Left colon (tissue), 2 donors: ENCODE measurements around the gene EXOC7. TPM values are rescaled to one million over a fixed set of nuclear protein-coding genes. Genes with fewer than 3 reads are reported as not detected.

Source experiments
- ATAC-seq: fragments of 200-7000 bp; cut with Tn5 transposase; one replicate; pipeline ENCODE4 v1.9.1; 2020; ENCODE audit warnings: mild to moderate bottlenecking, moderate library complexity
- DNase-seq, 2 donors: peaks; one replicate each; pipeline ENCODE4 v3.0.0-alpha.2; 2020
- intact Hi-C, 2 donors: fragments of 100-400 bp; cut with DNase I in 1 of 2; cut with micrococcal nuclease in 1 of 2; formaldehyde crosslinking; loops; one replicate each; pipeline versions ENCODE4 v1.11.2 to v1.14.0; 2022; cut with DNase I, micrococcal nuclease
- total RNA-seq, 2 donors: library from RNA; stranded (reverse); fragmentation: NEBNext Ultra II Directional; extraction: Animal tissue kit (Norgen Biotek cat#: 25700); gene quantifications; one replicate each; pipeline ENCODE4 v1.2.1, GENCODE V29; 2021
- donor health status: DM: no; HTN: no; CAD: no.
- donor health status: DM: yes; HTN: yes; CAD: no.

Gene EXOC7
- total RNA-seq, 2 donors from 2014 or later = 100 to 102 TPM

DNA sequence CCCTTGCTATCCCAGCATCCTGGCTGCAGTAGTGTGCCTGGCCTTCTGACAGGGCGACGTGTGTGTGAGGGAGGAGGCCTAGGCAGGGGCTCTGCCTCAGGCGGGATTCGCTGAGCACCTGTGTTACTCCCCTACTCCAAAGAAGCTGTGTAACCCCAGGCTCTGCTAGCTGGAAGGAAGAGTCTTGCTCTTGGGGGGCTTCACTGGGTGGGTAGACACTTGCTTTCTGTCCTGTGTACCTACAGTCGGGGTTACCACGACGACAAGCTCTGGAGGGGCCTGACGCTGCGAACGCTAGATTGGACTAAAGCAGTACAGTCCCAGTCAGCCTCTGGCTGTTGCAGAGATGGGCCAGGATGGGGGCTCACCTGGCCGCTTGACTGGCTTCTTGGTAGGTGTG, 9.5 kb downstream of the EXOC7 start:
- intact Hi-C loops = no loop called here
- DNase-seq = peak in 1 of 2 donors; percentile 11
- no peak for ATAC-seq

DNA sequence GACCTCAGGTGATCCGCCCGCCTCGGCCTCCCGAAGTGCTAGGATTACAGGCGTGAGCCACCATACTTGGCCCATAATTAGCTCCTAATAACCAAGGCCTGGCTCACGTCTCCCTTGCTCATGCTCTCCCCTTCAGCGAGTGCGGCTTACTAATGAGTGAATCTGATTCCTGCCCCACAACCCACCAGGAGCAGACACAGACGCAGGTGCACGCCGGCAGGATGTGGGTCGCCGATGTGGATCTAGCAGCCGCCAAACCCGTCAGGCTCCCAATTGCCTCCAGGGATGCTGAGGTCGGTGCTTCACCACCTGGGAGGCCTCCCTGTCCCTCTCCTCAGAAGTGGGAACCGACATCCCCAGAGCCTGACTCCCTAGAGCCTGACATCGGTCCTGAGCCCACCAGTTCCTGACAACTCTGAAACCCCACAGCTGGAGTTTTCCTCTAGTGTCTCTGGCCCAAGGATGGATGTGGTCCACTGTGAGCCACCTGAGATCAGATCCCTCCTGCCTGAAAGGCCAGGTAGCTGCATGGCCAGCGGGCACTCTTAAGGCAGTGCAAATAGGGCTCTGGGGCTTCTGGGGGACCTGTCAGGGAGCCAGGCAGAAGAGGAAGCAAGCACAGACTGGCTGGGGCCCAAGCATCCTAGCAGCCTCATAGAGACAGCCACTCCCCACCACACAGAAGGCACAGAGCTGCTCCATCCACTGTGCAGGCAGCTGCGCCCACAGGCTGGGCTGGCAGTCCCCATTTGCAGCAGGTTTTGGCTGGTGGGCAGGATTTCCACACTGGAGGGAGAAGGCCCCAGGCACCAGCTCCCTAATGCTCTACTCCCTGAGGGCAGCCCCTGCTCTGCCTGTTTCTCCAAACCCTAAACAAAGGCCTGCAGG, 10.8 kb downstream of the EXOC7 start:
- ATAC-seq (no peak), DNase-seq (no peak)
- intact Hi-C loops = no loop called here

DNA sequence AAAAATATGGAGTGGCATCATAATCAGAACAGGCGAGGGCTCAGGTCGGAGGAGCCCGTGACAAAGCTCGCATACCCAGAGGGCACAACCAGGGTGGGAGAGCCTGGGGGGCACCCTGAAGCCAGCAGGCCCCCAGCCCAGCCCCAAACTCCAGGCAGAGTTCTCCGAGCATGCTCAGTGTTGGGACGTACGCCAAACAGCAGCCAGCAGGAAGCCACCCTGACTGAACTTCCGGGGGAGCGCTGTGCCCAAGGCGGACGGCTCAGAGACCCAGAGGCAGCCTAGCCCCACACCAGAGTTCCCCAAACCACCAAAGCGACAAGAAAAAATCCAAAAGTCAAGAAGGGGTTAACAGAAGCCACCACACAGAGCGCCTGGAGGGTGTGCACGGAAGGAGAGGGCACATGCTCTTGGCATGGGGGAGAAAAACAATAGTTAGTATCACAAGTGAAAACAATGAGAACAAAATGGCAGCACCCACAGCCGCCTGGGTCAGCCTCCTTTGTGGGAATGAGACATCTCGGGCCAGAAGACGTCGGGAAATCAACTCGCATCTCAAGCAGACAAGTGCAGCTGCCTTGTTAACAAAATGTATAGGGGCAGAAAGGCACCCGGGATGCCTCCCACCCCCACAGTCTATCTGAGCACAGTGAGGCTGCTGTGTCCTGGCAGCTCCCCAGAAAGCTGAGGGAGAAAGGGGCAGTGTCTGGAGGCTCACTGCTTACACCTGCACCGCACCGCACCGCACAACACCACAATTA, 11.9 kb downstream of the EXOC7 start:
- intact Hi-C loops = no loop called here
- DNase-seq (no peak), ATAC-seq (no peak)

DNA sequence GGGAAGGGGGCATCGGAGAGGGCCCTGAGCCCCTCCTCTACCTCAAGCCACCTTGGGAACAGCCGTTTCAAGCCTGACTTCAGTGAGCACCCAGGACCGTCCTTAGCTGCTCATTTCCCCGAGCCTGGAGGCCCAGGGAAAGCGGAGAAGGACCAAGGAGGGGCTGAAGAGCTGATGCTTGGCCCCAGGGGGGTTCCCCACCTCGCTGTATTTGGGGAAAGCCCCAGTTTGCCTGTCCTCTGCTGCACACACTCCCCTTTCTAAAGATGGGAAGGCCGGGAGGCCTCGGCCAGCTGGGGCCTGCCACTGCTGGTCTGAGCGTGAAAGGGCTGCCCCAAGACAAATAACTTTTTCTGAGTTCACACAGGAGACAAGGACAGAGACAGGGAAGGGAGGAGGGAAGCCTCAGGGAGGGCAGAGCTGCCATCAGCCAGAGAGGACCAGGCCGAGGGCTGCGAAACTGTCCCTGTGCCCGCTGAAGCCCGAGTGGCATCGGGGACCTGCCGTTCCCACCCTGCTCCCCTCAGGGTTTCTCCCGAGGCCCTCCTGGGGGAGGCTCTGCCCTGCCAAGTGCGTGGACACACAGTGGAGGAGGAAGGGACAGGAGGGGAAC, 13.0 kb downstream of the EXOC7 start:
- no peak for ATAC-seq
- intact Hi-C loops = no loop called here
- DNase-seq = no peak

DNA sequence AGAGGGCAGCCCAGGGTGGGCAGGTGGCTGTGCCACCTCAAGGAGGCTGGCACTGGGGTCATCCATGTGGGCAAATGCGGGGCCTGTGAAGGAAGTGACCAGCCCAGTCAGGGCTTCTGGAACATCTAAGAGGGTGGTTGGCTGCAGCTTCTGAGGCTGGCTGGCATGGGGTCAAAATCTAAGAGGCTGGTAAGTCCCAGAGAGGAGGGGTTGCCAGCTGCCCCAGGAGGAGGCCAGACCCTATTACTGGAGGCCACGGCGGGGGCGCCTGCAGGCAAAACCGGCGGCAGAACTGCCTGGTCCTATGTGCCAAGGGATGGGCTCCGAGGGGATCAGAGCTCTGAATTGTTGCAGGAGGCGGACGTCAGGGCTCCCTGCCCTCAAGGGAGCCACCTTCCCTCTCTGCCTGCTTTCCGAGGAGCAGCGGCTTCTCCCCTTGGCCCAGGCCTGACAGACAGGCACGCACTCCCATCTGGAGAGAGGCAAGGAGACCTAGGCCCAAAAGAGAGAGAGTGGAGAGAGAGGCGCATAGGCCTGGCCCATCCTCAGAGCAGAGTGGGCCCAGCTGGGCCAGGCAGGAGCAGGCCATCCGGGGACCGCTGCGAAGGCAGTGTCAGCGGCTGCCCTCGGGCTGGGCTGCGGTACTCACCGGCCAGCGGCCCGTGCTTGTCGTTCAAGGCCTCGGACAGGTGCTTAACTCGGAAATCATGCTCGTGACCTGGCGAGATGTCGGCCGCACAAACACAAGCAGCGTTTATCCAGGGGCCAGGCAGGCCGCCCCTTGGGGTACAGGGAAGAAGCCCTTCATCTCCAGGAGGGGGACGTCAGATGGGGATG, 13.7 kb downstream of the EXOC7 start:
- ATAC-seq (no peak), DNase-seq (no peak)
- intact Hi-C loops = no loop called here

DNA sequence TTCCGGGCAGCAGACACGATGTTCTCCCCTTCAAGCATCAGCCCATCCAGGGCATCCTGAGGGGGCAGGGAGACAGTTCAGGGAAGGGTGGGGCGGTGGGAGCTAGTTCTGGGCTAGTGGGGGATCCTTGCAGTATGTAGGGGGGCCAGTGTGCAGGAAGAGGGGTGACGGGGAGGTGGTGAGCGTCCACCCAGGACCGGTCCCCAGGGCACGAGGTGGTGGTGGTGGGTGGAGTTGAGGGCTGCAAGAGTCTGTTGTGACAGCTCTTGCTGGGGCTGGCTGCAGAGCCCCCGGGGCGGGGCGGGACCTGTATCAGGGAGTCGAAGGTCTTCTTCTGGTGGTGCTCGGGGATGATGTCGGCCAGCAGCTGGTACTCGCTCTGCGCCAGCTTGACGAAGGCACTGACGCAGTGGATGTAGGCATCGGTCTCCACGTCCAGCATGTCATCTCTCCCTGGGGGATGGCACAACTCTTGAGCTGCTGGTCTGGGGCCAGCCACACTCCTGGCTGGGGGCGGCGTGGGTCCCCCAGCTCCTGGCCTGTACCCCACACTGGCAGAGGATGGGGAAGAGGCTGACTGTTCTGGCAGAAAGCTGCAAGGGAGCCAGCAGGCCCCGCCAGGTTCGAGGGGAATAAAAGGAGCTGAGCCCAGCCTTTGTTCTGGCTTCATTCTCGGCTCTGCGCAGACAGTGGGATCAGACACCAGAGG, 14.6 kb downstream of the EXOC7 start:
- intact Hi-C loops = no loop called here
- DNase-seq (no peak), ATAC-seq (no peak)

DNA sequence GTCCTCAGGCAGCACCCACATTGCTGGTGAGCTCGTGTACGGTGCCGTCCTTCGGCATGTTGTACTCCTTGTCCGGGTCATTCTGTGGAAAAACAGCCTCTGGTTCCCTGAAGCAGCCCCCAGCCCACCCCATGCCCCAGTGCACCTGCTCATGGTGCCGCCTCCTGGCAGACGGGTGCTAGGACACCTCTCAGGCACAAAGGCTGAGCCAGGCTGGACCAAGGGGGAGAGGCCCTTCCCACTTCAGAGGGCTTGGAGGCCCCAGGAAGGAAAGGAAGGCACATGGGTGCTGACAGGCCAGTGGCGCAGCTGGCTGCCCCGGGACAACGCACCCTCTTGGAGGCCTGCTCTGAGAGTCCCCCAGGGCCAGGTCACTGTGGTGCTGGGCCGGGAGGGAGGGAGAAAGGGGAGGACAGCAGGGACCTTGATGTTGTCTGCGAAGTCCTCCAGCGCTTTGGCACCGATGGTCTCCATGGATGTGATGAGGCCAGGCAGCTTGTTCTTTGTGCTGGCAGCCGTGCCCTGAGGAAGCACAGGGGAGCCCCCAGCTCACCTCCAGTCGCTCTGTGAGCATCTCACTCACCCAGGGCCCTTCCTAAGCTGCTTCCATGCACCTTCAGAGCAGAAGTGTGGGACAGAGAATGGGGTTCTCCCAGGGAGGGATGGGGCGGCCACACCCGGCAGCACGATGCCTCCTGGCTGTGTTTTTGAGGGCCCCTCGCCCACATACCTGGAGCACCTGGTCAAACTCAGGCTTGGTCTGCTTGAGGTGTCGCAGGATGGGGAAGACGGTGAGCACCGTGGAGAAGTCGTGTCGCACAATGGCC, 15.3 kb downstream of the EXOC7 start:
- ATAC-seq (no peak), DNase-seq (no peak)
- intact Hi-C loops = no loop called here

DNA sequence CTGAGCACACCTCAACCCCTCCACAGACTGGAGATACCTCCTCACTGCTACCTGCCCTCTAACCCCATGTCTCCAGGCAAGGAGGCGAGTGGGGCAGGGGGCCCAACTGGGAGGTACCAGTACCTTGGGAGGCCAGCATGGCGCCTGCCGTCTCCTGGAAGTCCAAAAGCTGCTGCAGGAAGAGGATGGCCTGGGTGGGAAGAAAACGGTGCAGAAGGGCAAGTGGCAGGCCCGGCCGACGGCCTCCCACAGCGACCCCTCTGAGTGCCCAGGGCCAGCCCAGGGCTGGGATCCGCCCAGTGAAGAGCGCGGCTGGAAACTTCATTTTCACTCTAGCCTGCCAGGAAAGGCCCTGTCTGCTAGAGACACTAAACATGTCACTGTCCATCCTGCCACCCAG, 16.1 kb downstream of the EXOC7 start:
- intact Hi-C loops = no loop called here
- no peak for DNase-seq
- no peak for ATAC-seq

DNA sequence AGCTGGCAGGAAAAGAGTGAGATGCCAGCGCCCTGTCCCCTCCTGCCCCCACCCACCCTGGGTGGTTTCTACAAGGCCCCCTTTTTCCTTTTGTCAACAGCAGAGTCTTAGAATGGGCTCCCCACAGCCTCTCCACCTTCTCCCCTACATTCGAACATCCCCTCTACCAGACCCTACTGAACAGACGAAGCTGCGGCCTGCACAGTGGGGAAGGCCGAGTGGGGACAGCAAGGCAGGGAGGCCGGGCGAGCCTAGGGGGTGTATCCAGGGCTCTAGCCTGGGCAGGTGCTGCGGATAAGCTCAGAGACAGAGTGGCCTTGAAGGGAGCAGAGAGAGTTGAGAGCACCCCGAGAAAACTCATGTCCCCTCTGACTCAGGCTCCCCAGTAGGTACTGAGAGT, 17.2 kb downstream of the EXOC7 start:
- intact Hi-C loops = no loop called here
- ATAC-seq (no peak), DNase-seq (no peak)

DNA sequence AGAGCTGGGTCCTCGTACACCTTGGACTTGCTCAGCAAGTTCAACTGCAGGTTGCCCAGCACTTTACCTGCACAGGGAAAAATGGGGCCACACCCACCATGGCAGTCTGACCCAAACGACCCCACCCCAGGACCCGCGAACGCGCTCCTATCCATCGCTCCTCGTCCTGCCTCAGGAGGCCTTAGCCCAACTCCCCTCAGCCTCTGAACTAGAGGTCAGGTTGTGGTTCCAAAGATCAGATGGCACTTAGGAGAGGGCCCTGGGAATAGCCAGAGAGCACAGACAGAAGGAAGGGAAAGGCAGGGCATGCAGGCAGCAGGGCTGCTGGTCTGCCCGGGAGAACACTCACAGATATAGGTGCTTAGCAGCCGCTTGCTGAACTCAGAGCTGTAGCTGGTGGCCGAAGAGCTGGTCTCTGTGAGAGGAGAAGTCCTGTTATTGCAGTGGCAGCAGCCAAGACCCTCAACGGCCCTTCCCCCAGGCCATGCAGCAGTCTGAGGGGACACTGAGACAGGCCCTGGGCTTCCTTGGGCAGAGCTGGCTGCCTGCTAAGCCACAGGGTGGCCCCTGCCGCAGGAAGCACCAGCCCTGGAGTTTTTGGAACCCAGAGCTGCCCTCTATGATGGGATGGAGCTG, 17.7 kb downstream of the EXOC7 start:
- ATAC-seq (no peak), DNase-seq (no peak)
- intact Hi-C loops = no loop called here

DNA sequence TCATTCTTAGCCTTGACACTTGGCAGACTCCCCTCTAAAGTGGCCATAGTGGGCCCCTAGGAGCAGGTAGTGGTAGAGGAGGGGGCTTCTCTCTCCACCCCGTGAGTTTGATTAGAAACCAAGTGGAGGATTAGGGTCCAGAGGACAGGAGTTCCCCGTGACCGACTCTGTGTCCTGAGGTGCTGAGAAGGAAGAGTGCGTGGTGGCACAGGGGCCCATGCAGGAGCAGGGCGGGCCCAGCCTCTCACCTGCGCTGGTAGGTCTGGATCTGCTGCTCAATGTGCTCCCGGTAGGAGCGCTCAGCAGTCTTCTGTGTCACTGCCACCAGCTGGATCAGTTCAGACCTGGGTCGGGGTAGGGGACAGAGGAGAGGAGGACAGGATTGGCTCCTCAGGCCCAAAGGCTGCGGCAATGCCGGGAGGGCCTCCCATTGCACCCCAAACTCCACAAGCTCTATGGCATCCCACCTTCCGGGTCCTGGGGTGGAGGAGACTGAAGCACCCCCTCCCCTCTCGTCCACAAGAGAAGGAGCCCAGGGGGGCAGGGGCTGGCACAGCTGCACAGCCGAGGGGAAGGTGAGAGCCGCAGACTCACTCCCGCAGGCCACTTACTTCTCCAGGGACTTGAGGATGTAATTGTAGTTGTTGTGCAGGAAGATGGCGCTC, 18.4 kb downstream of the EXOC7 start:
- intact Hi-C loops = no loop called here
- ATAC-seq (no peak), DNase-seq (no peak)

DNA sequence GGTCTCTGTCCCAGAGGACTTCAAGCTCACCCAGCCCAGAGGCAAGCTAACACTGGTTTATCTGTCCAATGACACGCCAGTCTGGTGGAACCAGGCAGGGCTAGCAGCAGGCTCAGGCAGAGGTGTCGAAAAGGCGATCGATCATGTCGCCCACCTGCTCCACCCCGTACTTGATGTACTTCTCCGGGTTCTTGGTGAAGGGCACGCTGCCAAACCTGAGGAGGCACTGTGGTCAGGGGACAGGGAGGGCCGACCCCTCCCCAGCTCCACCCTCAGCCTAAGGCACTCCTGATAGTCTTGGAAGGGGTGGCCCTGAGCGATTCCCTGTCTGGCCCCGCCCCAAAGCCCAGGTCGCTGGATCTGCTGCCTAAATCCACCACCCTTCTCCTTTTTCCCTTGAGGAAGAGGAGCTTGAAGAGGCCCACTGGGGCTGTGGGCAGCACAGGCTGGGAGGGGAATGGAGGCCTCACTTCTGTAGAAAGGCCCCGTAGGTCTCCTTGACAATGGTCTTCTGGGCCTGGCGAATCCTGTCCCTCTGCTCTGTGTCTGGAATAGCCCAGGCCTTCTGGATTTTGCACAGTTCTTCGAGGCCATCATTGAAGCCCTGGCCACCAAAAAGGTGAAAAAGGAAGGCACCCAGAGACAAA, 19.9 kb downstream of the EXOC7 start:
- DNase-seq = no peak
- intact Hi-C loops = no loop called here

DNA sequence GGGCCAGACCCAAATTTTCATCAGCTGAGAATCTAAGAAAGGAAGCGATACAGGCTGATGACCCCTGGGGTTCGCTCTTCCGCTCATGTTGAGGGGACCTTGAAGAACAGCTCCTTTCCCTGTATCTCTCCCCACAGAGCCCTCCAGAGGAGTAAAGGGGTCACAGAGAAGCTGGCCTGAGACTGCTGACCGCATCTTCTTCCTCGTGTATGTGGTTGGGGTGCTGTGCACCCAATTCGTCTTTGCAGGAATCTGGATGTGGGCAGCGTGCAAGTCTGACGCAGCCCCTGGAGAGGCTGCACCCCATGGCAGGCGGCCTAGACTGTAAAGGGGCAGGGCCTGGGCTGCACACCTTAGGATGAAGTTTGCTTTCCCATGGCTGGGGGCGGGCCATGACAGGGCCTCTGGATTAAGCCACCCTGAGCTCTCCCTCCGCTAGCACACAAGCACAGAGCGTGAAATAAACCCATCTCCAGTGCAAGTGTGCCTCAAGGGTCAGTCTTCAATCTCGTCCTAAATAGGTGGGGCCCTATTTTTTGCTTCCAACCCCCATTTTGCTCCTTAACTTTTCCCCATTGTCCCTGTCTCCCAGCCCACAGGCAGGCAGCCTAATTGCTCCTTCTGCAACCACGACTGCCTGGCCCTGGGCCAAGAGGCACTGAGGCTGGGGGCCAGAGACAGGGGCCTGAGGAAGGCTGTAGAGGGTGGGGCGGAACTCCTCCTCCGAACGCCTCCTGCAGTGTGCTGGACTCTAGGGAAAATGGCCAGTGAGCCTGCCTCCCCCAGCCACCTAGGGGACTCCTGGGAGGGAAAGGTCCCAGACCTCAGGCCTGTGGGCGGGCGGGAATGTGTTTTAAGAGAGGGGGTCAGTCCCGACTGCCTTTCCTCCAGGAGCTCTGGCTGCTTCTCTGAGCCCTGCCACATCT, 21.0 kb downstream of the EXOC7 start:
- ATAC-seq (no peak), DNase-seq (peak in 1 of 2 donors; percentile 17)
- intact Hi-C loops = no loop called here

More for the DNA sequence above, 19.9 kb downstream of the EXOC7 start:
- no peak for ATAC-seq

DNA sequence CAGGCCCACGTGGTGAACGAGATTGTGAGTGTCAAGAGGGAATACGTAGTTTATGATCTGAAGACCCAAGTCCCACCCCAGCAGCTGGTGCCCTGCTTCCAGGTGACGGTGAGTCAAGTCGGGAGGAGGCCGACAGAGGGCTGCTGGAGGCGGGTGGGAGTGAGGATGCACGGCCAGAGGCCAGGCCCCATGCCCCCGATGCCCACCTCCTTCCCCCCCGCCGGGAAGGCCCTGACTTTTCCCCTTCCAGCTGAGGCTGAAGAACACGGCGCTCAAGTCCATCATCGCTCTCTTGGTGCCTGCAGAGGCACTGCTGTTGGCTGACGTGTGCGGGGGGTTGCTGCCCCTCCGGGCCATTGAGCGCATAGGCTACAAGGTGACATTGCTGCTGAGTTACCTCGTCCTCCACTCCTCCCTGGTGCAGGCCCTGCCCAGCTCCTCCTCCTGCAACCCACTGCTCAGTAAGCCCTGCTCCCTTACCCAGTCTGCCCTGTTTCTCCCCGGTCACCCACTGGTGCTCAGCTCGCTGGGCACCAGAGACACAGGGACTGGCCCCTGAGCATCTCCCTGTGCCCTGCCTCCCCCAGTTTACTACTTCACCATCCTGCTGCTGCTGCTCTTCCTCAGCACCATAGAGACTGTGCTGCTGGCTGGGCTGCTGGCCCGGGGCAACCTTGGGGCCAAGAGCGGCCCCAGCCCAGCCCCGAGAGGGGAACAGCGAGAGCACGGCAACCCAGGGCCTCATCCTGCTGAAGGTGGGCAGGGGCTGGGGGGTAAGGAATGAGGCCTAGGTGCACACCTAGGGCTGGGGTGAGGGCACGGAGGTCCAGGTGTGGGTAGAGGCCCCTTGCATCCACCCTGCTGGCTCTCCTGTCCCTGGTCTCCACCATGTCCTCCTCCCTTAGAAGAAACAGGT, 22.0 kb downstream of the EXOC7 start:
- ATAC-seq (peak; percentile 14), DNase-seq (no peak)
- intact Hi-C loops = no loop called here
